GM23248 (cell line): ENCODE results near the gene STUM.

ENCODE experiments used
- EZH2 ChIP-seq: fragments of 200-600 bp; sonication (generic); IDR thresholded peaks from 2 replicates; pipeline ENCODE4 v1.6.1; 2018; ENCODE audit warnings: antibody characterized with exemption, mild to moderate bottlenecking; ENCODE audit not compliant: insufficient read depth, poor library complexity, severe bottlenecking
- EZH2phosphoT487 ChIP-seq: fragments of 200-600 bp; sonication (generic); IDR thresholded peaks from 2 replicates; pipeline ENCODE4 v1.6.1; 2018; ENCODE audit warnings: antibody characterized with exemption, moderate library complexity, mild to moderate bottlenecking, low read depth; ENCODE audit not compliant: insufficient read depth

GRCh38 chr1:226534098-226534497 lies 14.5 kb upstream of the STUM start:
- TF ChIP-seq EZH2phosphoT487 (no peak), EZH2 (no peak)
